ENCODE results near the gene SLC35F3. TPM values are rescaled to one million over a fixed set of nuclear protein-coding genes. Genes with fewer than 3 reads are reported as not detected.
"Not testable (repeated sequence)": the region's sequence is repeated elsewhere in the genome, so short reads cannot be mapped to it uniquely, and the experiment has no call there.

SLC35F3 gene
- total and polyA plus RNA-seq, 9 donors, result 0.21 to 0.64 (median 0.31) TPM

DNA sequence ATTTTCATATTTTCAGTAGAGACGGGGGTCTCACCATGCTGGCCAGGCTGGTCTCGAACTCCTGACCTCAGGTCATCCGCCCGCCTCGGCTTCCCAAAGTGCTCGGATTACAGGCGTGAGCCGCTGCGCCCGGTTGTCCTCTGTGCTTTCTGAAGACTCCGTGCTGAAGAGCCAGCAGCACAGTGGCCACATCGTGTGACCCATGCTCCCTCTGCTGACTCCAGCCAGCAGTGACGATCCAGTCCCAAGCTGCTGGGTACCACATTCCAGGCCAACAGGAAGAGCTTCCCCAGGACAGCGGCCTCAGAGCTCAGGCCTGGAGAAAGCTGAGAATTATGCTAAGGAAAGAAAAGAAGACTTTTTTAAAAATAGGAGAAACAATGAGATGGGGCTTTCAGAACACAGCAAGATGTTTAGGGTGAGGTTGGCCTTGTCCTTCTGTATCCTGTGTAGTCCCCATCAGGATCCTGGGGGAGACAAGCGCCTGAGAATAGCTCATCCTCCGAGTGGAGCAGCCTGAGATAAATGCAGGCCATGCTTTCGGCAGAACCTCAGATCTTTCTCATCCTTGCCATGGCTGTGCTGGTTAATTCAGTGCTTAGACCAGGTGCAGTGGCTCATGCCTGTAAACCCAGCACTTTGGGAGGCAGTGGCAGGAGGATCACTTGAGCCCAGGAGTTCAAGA is 207.1 kb downstream of the SLC35F3 start:
- no peaks in the 10 kb centered on the region for H3K36me3 ChIP-seq (ENCODE audit: control insufficient read depth, insufficient read depth, low read length)
- peaks cover 3% of the 10 kb centered on the region for H3K4me1 ChIP-seq (ENCODE audit: control insufficient read depth, insufficient read depth, low read length)
- no peak overlapping the region for H3K27ac ChIP-seq (ENCODE audit: low read length)
- H3K27me3 ChIP-seq (ENCODE audit: control insufficient read depth, insufficient read depth, low read length), result peaks cover 2% of the 10 kb centered on the region
- no peak overlapping the region for H3K4me3 ChIP-seq (ENCODE audit: low read length)
- H3K9me3 ChIP-seq (replicated peaks; ENCODE audit: control insufficient read depth, low read depth, low read length), result no peaks in the 10 kb centered on the region
- peak; percentile 62 for DNase-seq
- 39% methylated on average over 17 of the region's 17 CpGs for WGBS (ENCODE audit: insufficient coverage)

DNA sequence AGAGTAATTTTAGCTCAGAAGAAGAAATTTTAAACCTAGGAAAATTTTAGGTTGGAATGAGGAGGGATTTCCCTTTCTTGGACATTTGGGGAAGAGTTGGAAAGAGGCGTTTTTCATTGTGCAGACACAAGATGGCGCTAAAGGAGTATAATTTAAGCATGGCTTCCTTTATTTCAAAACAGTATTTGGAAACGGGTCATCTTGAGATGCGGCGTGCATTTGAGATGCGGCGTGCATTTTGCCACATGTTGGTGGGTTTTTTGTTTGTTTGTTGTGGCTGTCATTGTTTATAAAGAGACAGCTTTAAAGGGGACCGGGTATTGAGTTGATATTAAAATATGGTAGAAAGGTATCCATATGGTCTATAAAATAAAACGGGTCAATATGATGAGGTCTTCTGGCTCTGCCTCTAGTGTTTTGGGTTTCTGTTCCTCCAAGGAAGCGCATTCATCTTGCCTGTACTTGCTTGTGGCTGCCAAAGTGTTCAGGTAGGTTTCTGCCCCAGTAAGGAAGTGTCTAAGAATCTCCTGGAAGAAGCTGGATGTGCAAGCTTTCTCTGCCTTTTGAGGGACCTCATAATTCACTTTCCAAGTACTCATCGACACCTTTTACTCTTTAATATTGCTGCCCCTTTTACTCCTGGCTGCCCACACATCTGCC is 210.3 kb downstream of the SLC35F3 start:
- peaks cover 3% of the 10 kb centered on the region for H3K4me1 ChIP-seq (ENCODE audit: control insufficient read depth, insufficient read depth, low read length)
- no peaks in the 10 kb centered on the region for H3K9me3 ChIP-seq (replicated peaks; ENCODE audit: control insufficient read depth, low read depth, low read length)
- peak; percentile 80 for DNase-seq
- WGBS (ENCODE audit: insufficient coverage), result 0% methylated on average over 6 of the region's 11 CpGs
- no peaks in the 10 kb centered on the region for H3K36me3 ChIP-seq (ENCODE audit: control insufficient read depth, insufficient read depth, low read length)
- no peak overlapping the region for H3K27ac ChIP-seq (ENCODE audit: low read length)
- no peaks in the 10 kb centered on the region for H3K27me3 ChIP-seq (ENCODE audit: control insufficient read depth, insufficient read depth, low read length)
- H3K4me3 ChIP-seq (ENCODE audit: low read length), result no peak overlapping the region

DNA sequence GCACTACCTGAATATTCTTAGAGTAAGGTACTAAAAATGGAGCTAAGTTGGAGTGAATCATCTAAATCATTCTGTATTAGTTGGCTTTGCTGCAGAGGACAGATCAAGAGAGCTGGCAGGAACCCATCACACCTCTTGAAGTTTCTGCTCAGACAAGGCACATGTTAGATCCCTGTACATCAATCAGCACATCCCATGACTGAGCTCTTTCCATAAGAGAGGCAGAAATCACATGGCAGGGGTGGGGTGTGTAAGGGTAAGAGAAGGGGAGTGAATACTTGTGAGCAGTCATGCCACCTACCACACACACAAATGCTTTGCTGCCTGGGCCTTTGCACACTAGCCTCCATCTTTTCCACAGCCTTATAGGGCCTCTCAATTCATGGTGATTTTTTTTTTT is 214.4 kb downstream of the SLC35F3 start:
- Histone ChIP-seq H3K4me3 (ENCODE audit: low read length) (no peak overlapping the region), H3K4me1 (ENCODE audit: control insufficient read depth, insufficient read depth, low read length) (peaks cover 3% of the 10 kb centered on the region), H3K36me3 (ENCODE audit: control insufficient read depth, insufficient read depth, low read length) (no peaks in the 10 kb centered on the region), H3K27ac (ENCODE audit: low read length) (no peak overlapping the region), H3K27me3 (ENCODE audit: control insufficient read depth, insufficient read depth, low read length) (no peaks in the 10 kb centered on the region), H3K9me3 (replicated peaks; ENCODE audit: control insufficient read depth, low read depth, low read length) (peaks cover 3% of the 10 kb centered on the region)
- DNase-seq, result no peak

DNA sequence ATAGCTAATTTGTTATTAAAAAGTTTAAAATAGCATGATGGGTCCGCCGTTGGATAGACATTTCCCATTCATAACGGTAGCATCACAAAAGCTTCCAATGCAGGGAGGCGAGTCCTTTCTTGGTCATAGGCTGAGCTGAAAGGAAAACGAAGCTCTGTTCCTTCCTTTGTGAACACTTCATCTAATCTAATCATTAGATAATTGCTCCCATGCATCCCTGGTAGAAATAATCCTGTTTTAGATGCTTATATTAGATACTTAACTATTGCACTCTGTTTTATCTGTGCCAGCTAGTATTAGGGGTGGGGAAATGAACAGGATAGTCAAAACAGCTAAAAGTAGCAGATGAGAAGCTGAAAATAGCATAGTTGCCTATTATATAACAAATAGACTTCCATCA is 215.0 kb downstream of the SLC35F3 start:
- H3K27ac ChIP-seq (ENCODE audit: low read length), result no peak overlapping the region
- 100% methylated on average over 3 of the region's 5 CpGs for WGBS (ENCODE audit: insufficient coverage)
- H3K4me3 ChIP-seq (ENCODE audit: low read length), result no peak overlapping the region

DNA sequence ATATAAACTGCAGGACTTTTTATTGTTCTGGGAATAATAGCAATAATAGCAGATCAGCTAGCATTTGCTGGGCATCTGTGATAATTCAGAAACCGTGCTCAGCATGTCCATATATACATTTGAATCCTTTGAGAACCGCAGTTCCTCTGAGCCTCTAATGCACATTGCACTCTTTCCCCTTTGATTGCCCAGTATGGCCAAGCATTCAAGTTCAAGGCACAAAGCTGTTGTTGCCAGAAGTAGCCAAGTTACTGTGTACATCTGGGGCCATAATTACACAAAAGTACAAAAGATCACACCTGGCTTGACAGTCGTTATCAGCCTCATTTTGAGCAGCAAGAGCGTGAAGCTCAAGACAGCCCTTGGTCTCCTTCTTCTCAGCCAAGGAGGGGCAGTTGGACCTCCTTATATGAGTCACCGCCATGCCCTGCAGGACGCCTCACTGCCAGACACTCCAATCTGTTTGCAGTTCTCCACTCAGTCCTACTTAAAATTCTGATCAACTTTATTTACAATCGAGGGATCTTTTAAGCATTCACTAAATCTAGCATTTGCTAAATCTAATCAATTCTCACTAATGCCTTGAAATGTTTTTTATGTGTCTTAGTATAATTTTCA is 216.0 kb downstream of the SLC35F3 start:
- no peak for DNase-seq
- 50% methylated on average over 6 of the region's 7 CpGs for WGBS (ENCODE audit: insufficient coverage)

More for the DNA sequence above, 215.0 kb downstream of the SLC35F3 start:
- Histone ChIP-seq H3K36me3 (ENCODE audit: control insufficient read depth, insufficient read depth, low read length) (no peaks in the 10 kb centered on the region), H3K27me3 (ENCODE audit: control insufficient read depth, insufficient read depth, low read length) (no peaks in the 10 kb centered on the region), H3K4me1 (ENCODE audit: control insufficient read depth, insufficient read depth, low read length) (peaks cover 3% of the 10 kb centered on the region), H3K9me3 (replicated peaks; ENCODE audit: control insufficient read depth, low read depth, low read length) (peaks cover 3% of the 10 kb centered on the region)
- DNase-seq, result no peak

DNA sequence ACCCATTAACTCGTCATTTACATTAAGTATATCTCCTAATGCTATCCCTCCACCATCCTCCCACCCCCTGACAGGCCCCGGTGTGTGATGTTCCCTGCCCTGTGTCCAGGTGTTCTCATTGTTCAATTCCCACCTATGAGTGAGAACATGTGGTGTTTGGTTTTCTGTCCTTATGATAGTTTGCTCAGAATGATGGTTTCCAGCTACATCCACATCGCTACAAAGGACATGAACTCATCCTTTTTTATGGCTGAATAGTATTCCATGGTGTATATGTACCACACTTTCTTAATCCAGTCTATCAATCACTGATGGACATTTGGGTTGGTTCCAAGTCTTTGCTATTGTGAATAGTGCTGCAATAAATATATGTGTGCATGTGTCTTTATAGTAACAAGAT is 217.2 kb downstream of the SLC35F3 start:
- H3K27ac ChIP-seq (ENCODE audit: low read length); H3K4me1 ChIP-seq (ENCODE audit: control insufficient read depth, insufficient read depth, low read length); H3K4me3 ChIP-seq (ENCODE audit: low read length); H3K9me3 ChIP-seq (replicated peaks; ENCODE audit: control insufficient read depth, low read depth, low read length); DNase-seq; H3K36me3 ChIP-seq (ENCODE audit: control insufficient read depth, insufficient read depth, low read length); H3K27me3 ChIP-seq (ENCODE audit: control insufficient read depth, insufficient read depth, low read length): not testable (repeated sequence)
- no CpG with 5 or more reads among the region's 3 CpGs for WGBS (ENCODE audit: insufficient coverage)

More for the DNA sequence above, 216.0 kb downstream of the SLC35F3 start:
- no peak overlapping the region for H3K27ac ChIP-seq (ENCODE audit: low read length)
- no peaks in the 10 kb centered on the region for H3K27me3 ChIP-seq (ENCODE audit: control insufficient read depth, insufficient read depth, low read length)
- no peaks in the 10 kb centered on the region for H3K36me3 ChIP-seq (ENCODE audit: control insufficient read depth, insufficient read depth, low read length)
- no peak overlapping the region for H3K4me3 ChIP-seq (ENCODE audit: low read length)
- H3K4me1 ChIP-seq (ENCODE audit: control insufficient read depth, insufficient read depth, low read length), result no peaks in the 10 kb centered on the region
- H3K9me3 ChIP-seq (replicated peaks; ENCODE audit: control insufficient read depth, low read depth, low read length), result peaks cover 3% of the 10 kb centered on the region

DNA sequence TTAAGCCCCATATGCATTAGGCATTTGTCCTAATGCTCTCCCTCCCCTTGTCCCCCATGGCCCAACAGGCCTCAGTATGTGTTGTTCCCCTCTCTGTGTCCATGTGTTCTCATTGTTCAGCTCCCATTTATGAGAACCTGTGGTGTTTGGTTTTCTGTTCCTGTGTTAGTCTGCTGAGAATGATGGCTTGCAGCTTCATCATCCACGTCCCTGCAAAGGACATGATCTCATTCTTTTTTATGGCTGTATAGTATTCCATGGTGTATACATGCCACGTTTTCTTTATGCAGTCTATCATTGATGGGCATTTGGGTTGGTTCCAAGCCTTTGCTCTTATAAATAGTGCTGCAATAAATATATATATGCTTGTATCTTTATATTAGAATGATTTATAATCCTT is 218.1 kb downstream of the SLC35F3 start:
- not testable (repeated sequence) for H3K36me3 ChIP-seq (ENCODE audit: control insufficient read depth, insufficient read depth, low read length); DNase-seq; H3K4me1 ChIP-seq (ENCODE audit: control insufficient read depth, insufficient read depth, low read length); H3K9me3 ChIP-seq (replicated peaks; ENCODE audit: control insufficient read depth, low read depth, low read length); H3K27me3 ChIP-seq (ENCODE audit: control insufficient read depth, insufficient read depth, low read length); H3K4me3 ChIP-seq (ENCODE audit: low read length); H3K27ac ChIP-seq (ENCODE audit: low read length)
- WGBS (ENCODE audit: insufficient coverage), result no CpG with 5 or more reads among the region's 2 CpGs

DNA sequence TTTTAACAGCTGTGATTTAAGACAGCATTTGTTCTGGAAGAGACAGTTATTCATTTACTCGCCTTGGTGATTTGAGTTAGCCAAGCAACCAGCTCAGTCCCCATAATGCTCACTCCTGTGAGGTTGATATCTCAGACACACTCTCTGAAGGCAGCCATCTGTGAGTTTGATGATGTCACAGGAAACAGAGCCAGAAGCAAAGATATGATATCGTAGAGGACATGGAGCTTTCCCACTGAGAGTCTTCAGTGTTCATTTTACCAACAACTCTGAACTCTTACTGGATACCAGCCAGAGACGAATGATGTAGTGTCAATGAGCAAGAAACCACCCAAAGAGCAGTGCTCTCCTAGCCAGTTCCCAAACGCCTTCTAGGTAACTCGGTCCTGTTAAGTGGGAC is 219.4 kb downstream of the SLC35F3 start:
- peaks cover 3% of the 10 kb centered on the region for H3K27me3 ChIP-seq (ENCODE audit: control insufficient read depth, insufficient read depth, low read length)
- H3K4me3 ChIP-seq (ENCODE audit: low read length), result no peak overlapping the region
- H3K27ac ChIP-seq (ENCODE audit: low read length), result no peak overlapping the region
- no peaks in the 10 kb centered on the region for H3K36me3 ChIP-seq (ENCODE audit: control insufficient read depth, insufficient read depth, low read length)
- peaks cover 3% of the 10 kb centered on the region for H3K9me3 ChIP-seq (replicated peaks; ENCODE audit: control insufficient read depth, low read depth, low read length)
- no peaks in the 10 kb centered on the region for H3K4me1 ChIP-seq (ENCODE audit: control insufficient read depth, insufficient read depth, low read length)
- DNase-seq, result no peak
- no CpG with 5 or more reads among the region's 5 CpGs for WGBS (ENCODE audit: insufficient coverage)

DNA sequence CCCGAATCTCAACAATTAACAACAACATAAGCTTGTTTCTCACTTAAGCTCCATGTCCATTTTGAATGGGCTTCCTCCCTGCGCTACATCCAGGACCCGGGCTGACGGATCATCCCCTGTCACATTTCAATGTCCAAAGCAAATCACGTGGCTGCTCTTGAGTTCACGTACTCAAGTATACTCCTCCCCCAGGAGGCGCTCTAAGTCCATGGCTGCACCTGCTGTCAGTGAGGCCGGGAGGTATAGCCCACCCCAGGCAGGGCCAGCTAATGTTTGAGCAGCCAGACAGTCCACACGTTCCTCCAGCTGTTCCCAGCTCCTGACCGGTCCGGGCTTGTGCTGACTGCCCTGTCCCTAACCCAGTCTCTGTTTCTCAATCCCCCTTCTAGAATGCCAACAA is 220.8 kb downstream of the SLC35F3 start:
- WGBS (ENCODE audit: insufficient coverage), result 9% methylated on average over 11 of the region's 11 CpGs
- H3K27me3 ChIP-seq (ENCODE audit: control insufficient read depth, insufficient read depth, low read length), result peaks cover 3% of the 10 kb centered on the region
- peak; percentile 33 for DNase-seq

DNA sequence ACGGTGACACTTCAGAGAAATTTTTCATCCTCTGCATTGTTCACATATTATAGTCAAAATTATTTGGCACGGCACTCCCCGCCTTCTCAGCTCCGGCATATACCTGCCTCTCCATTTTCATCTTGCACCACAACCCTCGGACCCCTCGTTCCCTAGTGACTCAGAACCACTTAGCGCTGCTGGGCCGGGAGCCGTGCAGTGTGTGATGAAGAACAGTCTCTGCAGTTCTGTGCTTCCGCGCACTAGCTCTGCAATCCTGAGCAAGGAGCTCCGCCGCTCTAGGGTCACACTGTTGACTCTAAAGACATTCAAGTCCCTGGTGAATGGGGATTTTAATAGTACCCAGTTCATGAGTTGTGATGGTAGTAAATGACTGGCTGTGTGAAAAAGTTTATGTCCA is 221.2 kb downstream of the SLC35F3 start:
- Histone ChIP-seq H3K27ac (ENCODE audit: low read length) (no peak overlapping the region), H3K27me3 (ENCODE audit: control insufficient read depth, insufficient read depth, low read length) (peaks cover 3% of the 10 kb centered on the region), H3K4me3 (ENCODE audit: low read length) (no peak overlapping the region), H3K36me3 (ENCODE audit: control insufficient read depth, insufficient read depth, low read length) (no peaks in the 10 kb centered on the region), H3K4me1 (ENCODE audit: control insufficient read depth, insufficient read depth, low read length) (no peaks in the 10 kb centered on the region), H3K9me3 (replicated peaks; ENCODE audit: control insufficient read depth, low read depth, low read length) (peaks cover 3% of the 10 kb centered on the region)
- DNase-seq, result no peak
- whole genome bisulfite sequencing (ENCODE audit: insufficient coverage), result 72% methylated on average over 4 of the region's 13 CpGs

More for the DNA sequence above, 220.8 kb downstream of the SLC35F3 start:
- Histone ChIP-seq H3K4me1 (ENCODE audit: control insufficient read depth, insufficient read depth, low read length) (no peaks in the 10 kb centered on the region), H3K36me3 (ENCODE audit: control insufficient read depth, insufficient read depth, low read length) (no peaks in the 10 kb centered on the region), H3K9me3 (replicated peaks; ENCODE audit: control insufficient read depth, low read depth, low read length) (peaks cover 3% of the 10 kb centered on the region), H3K4me3 (ENCODE audit: low read length) (no peak overlapping the region), H3K27ac (ENCODE audit: low read length) (no peak overlapping the region)

Data from muscle of leg (tissue), 11 donors.